ENCODE data around the gene MBP.

The MBP gene

DNA sequence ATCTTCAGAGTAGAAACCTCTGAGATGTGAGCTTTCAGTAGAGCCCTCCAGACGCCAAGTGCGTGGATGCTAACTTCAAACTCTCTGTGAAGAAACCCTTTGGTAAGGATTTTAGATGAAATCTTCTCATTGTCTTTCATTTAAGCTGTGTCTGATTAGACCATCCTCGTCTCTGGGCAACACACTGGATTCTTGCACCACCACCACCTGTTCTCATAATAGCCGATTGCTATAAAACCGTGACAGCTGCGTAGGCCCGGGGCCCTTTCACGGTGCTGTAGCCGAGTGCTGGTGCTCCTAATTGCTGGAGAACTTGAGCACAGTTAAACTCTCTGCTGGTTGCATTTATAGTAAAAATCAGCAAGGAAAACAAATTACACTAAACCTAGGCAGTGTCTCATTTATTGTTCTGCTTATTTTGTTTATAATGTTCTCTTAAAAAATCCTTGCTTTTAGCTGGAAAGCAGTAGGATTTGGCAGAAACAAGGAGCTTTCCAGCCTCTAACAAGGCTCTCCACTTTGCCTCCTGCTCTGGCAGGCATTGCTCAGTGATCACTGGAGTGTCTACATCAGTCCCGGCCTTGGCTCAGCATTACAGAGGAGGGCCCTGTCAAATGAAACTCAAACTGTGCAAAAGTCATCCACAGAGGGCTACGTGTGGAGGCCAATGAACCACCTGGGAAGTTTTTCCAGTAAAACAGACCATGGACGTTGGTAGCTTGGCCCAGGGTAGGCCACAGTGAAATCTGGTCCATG is 40.9 kb upstream of the MBP start:
- Histone ChIP-seq H3K36me3 (ENCODE audit: low read depth) (no peaks in the 10 kb centered on the region), H3K4me3 (ENCODE audit: severe bottlenecking) (no peak overlapping the region), H3K27ac (ENCODE audit: poor library complexity, severe bottlenecking) (no peak overlapping the region), H3K27me3 (ENCODE audit: insufficient read depth, poor library complexity, severe bottlenecking) (no peaks in the 10 kb centered on the region), H3K9me3 (ENCODE audit: severe bottlenecking) (no peaks in the 10 kb centered on the region), H3K4me1 (ENCODE audit: insufficient read depth, poor library complexity, severe bottlenecking) (no peaks in the 10 kb centered on the region)
- DNase-seq (ENCODE audit: low spot score) (no peak), ATAC-seq (ENCODE audit: low read depth) (no peak)
- TF ChIP-seq, protein P1, sequence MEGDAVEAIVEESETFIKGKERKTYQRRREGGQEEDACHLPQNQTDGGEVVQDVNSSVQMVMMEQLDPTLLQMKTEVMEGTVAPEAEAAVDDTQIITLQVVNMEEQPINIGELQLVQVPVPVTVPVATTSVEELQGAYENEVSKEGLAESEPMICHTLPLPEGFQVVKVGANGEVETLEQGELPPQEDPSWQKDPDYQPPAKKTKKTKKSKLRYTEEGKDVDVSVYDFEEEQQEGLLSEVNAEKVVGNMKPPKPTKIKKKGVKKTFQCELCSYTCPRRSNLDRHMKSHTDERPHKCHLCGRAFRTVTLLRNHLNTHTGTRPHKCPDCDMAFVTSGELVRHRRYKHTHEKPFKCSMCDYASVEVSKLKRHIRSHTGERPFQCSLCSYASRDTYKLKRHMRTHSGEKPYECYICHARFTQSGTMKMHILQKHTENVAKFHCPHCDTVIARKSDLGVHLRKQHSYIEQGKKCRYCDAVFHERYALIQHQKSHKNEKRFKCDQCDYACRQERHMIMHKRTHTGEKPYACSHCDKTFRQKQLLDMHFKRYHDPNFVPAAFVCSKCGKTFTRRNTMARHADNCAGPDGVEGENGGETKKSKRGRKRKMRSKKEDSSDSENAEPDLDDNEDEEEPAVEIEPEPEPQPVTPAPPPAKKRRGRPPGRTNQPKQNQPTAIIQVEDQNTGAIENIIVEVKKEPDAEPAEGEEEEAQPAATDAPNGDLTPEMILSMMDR (IDR thresholded peaks at IDR 0.05; ENCODE audit: poor library complexity, severe bottlenecking): no peak

DNA sequence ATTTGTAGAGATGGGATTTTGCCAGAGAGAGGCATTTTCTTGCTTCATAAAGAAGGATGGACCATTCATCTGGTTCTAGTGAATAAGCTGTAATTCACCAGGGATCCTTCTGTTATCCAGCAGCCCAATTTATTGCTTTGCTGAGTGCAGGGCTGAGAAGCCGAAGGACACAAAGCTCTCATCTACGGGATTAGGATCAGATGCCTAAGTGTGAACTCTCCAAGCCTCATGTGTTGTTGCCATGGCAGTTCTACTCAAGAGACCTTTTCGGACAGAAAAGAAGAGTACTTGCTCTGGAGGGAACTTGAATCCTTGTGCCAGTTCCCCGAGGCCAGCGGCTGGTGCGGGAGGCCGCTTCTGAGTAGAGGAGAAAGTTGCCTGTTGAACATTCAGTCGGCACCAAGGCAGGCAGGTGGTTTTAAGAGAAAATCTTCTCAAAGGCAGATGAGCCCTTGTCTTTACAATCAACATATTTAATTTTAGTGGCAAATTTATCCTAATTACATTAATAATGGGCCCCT is 38.4 kb upstream of the MBP start:
- TF ChIP-seq, protein P1 (IDR thresholded peaks at IDR 0.05; ENCODE audit: poor library complexity, severe bottlenecking): no peak
- no peaks in the 10 kb centered on the region for H3K9me3 ChIP-seq (ENCODE audit: severe bottlenecking)
- H3K36me3 ChIP-seq (ENCODE audit: low read depth): no peaks in the 10 kb centered on the region
- ATAC-seq (ENCODE audit: low read depth) (no peak), DNase-seq (ENCODE audit: low spot score) (no peak)
- H3K27me3 ChIP-seq (ENCODE audit: insufficient read depth, poor library complexity, severe bottlenecking): no peaks in the 10 kb centered on the region
- H3K27ac ChIP-seq (ENCODE audit: poor library complexity, severe bottlenecking): no peak overlapping the region
- H3K4me1 ChIP-seq (ENCODE audit: insufficient read depth, poor library complexity, severe bottlenecking): no peaks in the 10 kb centered on the region
- no peak overlapping the region for H3K4me3 ChIP-seq (ENCODE audit: severe bottlenecking)

DNA sequence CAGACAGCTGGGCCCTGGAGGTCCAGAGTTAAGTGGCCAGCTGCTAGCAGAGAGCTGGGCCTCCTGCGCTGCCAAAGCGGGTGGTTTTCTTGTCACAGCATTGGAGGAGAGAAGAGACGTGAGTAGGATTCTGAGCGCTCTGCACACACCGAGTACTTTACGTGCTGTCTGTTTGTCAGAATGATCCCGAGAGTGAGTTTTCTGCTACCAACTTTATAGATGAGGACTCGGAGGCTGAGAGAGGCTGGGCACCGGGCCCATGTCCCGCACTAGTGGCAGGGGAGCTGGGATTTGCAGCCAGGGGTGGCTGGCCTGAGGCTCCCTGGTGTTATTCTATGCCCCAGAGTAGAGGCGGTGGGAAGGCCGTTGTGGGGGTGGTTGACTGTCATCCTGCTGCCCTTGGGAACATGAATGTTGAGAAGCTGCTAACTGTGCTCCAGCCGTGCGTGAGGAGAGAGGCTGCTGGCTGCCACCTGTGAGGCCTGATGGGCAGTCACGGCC is 36.3 kb upstream of the MBP start:
- TF ChIP-seq, protein P1 (IDR thresholded peaks at IDR 0.05; ENCODE audit: poor library complexity, severe bottlenecking): no peak
- Histone ChIP-seq H3K4me3 (ENCODE audit: severe bottlenecking) (no peak overlapping the region), H3K27me3 (ENCODE audit: insufficient read depth, poor library complexity, severe bottlenecking) (no peaks in the 10 kb centered on the region), H3K9me3 (ENCODE audit: severe bottlenecking) (no peaks in the 10 kb centered on the region), H3K27ac (ENCODE audit: poor library complexity, severe bottlenecking) (no peak overlapping the region), H3K36me3 (ENCODE audit: low read depth) (no peaks in the 10 kb centered on the region), H3K4me1 (ENCODE audit: insufficient read depth, poor library complexity, severe bottlenecking) (no peaks in the 10 kb centered on the region)
- DNase-seq (ENCODE audit: low spot score): no peak
- no peak for ATAC-seq (ENCODE audit: low read depth)

- Histone ChIP-seq H3K4me1 (ENCODE audit: insufficient read depth, poor library complexity, severe bottlenecking) (peaks cover 5% of the 10 kb centered on the region), H3K36me3 (ENCODE audit: low read depth) (no peaks in the 10 kb centered on the region), H3K9me3 (ENCODE audit: severe bottlenecking) (no peaks in the 10 kb centered on the region), H3K27me3 (ENCODE audit: insufficient read depth, poor library complexity, severe bottlenecking) (no peaks in the 10 kb centered on the region), H3K4me3 (ENCODE audit: severe bottlenecking) (no peak overlapping the region), H3K27ac (ENCODE audit: poor library complexity, severe bottlenecking) (no peak overlapping the region)
- TF ChIP-seq, protein P1 (IDR thresholded peaks at IDR 0.05; ENCODE audit: poor library complexity, severe bottlenecking): no peak
- ATAC-seq (ENCODE audit: low read depth) (no peak), DNase-seq (ENCODE audit: low spot score) (no peak)
Measured at GRCh38 chr18:77167251-77167650, 34.7 kb upstream of the MBP start.

GRCh38 chr18:77166523-77166922 is 33.9 kb upstream of the MBP start:
- ATAC-seq (ENCODE audit: low read depth): no peak

More at GRCh38 chr18:77166523-77166922, 33.9 kb upstream of the MBP start:
- Histone ChIP-seq H3K36me3 (ENCODE audit: low read depth) (no peaks in the 10 kb centered on the region), H3K4me3 (ENCODE audit: severe bottlenecking) (no peak overlapping the region), H3K4me1 (ENCODE audit: insufficient read depth, poor library complexity, severe bottlenecking) (peaks cover 12% of the 10 kb centered on the region), H3K27ac (ENCODE audit: poor library complexity, severe bottlenecking) (no peak overlapping the region), H3K27me3 (ENCODE audit: insufficient read depth, poor library complexity, severe bottlenecking) (no peaks in the 10 kb centered on the region), H3K9me3 (ENCODE audit: severe bottlenecking) (no peaks in the 10 kb centered on the region)
- no peak for DNase-seq (ENCODE audit: low spot score)
- TF ChIP-seq, protein P1 (IDR thresholded peaks at IDR 0.05; ENCODE audit: poor library complexity, severe bottlenecking): no peak
